Measurements from ENCODE around the gene EPHB2. TPM values are rescaled to one million over a fixed set of nuclear protein-coding genes. Genes with fewer than 3 reads are reported as not detected.
A peak's percentile ranks its signal among the peaks of the same experiment; 100 is the strongest.

EPHB2 gene
- total RNA-seq, 6 experiments from 2014 or later: 13.1 to 36.4 (median 30.9) TPM

GRCh38 chr1:22755641-22756040 is 45.0 kb downstream of the EPHB2 start:
- no peak overlapping the region for H3K4me3 Mint-ChIP-seq
- no peaks in the 10 kb centered on the region for H3K9me3 Mint-ChIP-seq
- peaks cover 4% of the 10 kb centered on the region; the same call in 1 of the 2 replicates for H3K27me3 Mint-ChIP-seq (ENCODE audit: insufficient read depth)
- no peak overlapping the region for H3K27ac Mint-ChIP-seq
- no peak for TF ChIP-seq CTCF (IDR thresholded peaks at IDR 0.05)
- no peak for DNase-seq
- no peaks in the 10 kb centered on the region for H3K36me3 Mint-ChIP-seq (ENCODE audit: low read depth)
- peaks cover 30% of the 10 kb centered on the region for H3K4me1 Mint-ChIP-seq (ENCODE audit: low read depth)

- no peak for TF ChIP-seq CTCF (IDR thresholded peaks at IDR 0.05)
- Mint-ChIP-seq H3K4me1 (ENCODE audit: low read depth) (peaks cover 30% of the 10 kb centered on the region), H3K36me3 (ENCODE audit: low read depth) (no peaks in the 10 kb centered on the region), H3K9me3 (no peaks in the 10 kb centered on the region), H3K27me3 (ENCODE audit: insufficient read depth) (peaks cover 2% of the 10 kb centered on the region; the same call in 1 of the 2 replicates), H3K27ac (no peak overlapping the region), H3K4me3 (no peak overlapping the region)
- no peak for DNase-seq
These were observed 45.6 kb downstream of the EPHB2 start for GRCh38 chr1:22756125-22756735.

GRCh38 chr1:22760455-22760854 is 49.8 kb downstream of the EPHB2 start:
- peaks cover 25% of the 10 kb centered on the region for H3K4me1 Mint-ChIP-seq (ENCODE audit: low read depth)
- H3K9me3 Mint-ChIP-seq: no peaks in the 10 kb centered on the region
- H3K36me3 Mint-ChIP-seq (ENCODE audit: low read depth): no peaks in the 10 kb centered on the region
- peak; percentile 86 for DNase-seq
- no peak overlapping the region; the same call in 1 of the 2 replicates for H3K27ac Mint-ChIP-seq
- peaks cover 2% of the 10 kb centered on the region; the same call in 1 of the 2 replicates for H3K27me3 Mint-ChIP-seq (ENCODE audit: insufficient read depth)
- H3K4me3 Mint-ChIP-seq: no peak overlapping the region
- TF ChIP-seq CTCF (IDR thresholded peaks at IDR 0.05): peak; percentile 59

- DNase-seq: no peak
- H3K27ac Mint-ChIP-seq: no peak overlapping the region
- peaks cover 25% of the 10 kb centered on the region for H3K4me1 Mint-ChIP-seq (ENCODE audit: low read depth)
- TF ChIP-seq CTCF (IDR thresholded peaks at IDR 0.05): no peak
- H3K4me3 Mint-ChIP-seq: no peak overlapping the region
- peaks cover 2% of the 10 kb centered on the region; the same call in 1 of the 2 replicates for H3K27me3 Mint-ChIP-seq (ENCODE audit: insufficient read depth)
- no peaks in the 10 kb centered on the region for H3K36me3 Mint-ChIP-seq (ENCODE audit: low read depth)
- no peaks in the 10 kb centered on the region for H3K9me3 Mint-ChIP-seq
These were observed 50.5 kb downstream of the EPHB2 start for GRCh38 chr1:22761101-22761500.

- Mint-ChIP-seq H3K4me1 (ENCODE audit: low read depth) (peaks cover 25% of the 10 kb centered on the region), H3K4me3 (no peak overlapping the region), H3K27me3 (ENCODE audit: insufficient read depth) (peaks cover 2% of the 10 kb centered on the region; the same call in 1 of the 2 replicates), H3K36me3 (ENCODE audit: low read depth) (no peaks in the 10 kb centered on the region), H3K27ac (no peak overlapping the region), H3K9me3 (no peaks in the 10 kb centered on the region)
- no peak for TF ChIP-seq CTCF (IDR thresholded peaks at IDR 0.05)
- no peak for DNase-seq
These were observed 51.2 kb downstream of the EPHB2 start for GRCh38 chr1:22761821-22762220.
